Measurements from ENCODE around the gene PCDHB5.
"Not testable (repeated sequence)": the region's sequence is repeated elsewhere in the genome, so short reads cannot be mapped to it uniquely, and the experiment has no call there.

The PCDHB5 gene

DNA sequence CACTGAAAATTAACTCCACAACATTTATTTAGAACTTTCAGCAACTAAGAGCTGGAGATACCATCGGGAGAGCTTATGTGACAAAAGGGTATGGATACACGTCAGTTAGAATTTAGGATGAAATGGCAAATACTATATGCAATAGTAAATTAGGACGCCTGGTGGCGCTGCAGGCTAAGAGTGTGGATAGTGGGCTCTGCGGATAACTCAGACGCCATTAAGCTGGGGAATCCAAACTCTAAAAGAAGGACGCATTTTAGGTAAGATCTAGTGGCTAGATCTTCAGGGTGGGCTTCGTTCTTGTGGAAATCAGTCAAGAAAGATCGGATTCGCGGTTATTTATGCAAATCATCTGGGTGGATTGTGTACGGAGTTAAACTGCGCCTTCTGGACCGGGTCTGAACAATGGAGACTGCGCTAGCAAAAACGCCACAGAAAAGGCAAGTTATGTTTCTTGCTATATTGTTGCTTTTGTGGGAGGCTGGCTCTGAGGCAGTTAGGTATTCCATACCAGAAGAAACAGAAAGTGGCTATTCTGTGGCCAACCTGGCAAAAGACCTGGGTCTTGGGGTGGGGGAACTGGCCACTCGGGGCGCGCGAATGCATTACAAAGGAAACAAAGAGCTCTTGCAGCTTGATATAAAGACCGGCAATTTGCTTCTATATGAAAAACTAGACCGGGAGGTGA lies at the start of gene PCDHB5:
PCDHB5 (plus strand) TSS at position 177 of the 688 bp plus-strand sequence; CDS start at position 406, 229 bp downstream.
- peak; percentile 36 for DNase-seq (ENCODE audit: low spot score)

DNA sequence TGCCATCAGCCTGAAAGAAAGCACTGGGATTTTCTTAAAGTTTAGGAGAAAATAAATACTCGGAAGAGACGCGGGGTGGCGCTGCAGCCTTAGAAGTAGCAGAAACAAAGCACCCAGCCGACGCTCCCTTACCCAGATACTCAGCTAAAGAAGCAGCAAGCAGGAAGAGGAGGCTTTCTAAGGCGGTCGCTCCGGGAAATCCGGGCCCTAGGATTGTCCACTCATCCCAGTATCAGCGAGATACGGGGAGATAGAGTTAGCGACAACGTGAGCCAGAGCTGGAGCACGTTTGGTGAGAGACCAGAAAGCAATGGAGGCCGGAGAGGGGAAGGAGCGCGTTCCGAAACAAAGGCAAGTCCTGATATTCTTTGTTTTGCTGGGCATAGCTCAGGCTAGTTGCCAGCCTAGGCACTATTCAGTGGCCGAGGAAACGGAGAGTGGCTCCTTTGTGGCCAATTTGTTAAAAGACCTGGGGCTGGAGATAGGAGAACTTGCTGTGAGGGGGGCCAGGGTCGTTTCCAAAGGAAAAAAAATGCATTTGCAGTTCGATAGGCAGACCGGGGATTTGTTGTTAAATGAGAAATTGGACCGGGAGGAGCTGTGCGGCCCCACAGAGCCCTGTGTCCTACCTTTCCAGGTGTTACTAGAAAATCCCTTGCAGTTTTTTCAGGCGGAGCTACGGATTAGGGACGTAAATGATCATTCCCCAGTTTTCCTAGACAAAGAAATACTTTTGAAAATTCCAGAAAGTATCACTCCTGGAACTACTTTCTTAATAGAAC lies 40.3 kb upstream of the PCDHB5 start, which contains the start of gene PCDHB2:
PCDHB2 (plus strand) TSS at position 135 of the 782 bp plus-strand sequence; CDS start at position 311, 176 bp downstream.
- DNase-seq (ENCODE audit: low spot score) = peak; percentile 83

DNA sequence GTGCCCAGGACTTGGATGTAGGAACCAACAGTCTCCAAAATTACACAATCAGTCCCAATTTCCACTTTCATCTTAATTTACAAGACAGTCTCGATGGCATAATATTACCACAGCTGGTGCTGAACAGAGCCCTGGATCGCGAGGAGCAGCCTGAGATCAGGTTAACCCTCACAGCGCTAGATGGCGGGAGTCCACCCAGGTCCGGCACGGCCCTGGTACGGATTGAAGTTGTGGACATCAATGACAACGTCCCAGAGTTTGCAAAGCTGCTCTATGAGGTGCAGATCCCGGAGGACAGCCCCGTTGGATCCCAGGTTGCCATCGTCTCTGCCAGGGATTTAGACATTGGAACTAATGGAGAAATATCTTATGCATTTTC lies 39.8 kb upstream of the PCDHB5 start:
- DNase-seq (ENCODE audit: low spot score) = no peak

DNA sequence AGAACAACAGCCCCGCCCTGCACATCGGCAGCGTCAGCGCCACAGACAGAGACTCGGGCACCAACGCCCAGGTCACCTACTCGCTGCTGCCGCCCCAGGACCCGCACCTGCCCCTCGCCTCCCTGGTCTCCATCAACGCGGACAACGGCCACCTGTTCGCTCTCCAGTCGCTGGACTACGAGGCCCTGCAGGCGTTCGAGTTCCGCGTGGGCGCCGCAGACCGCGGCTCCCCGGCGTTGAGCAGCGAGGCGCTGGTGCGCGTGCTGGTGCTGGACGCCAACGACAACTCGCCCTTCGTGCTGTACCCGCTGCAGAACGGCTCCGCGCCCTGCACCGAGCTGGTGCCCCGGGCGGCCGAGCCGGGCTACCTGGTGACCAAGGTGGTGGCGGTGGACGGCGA lies 38.8 kb upstream of the PCDHB5 start:
- DNase-seq (ENCODE audit: low spot score) = not testable (repeated sequence)

- DNase-seq (ENCODE audit: low spot score) = not testable (repeated sequence)
Observed at GRCh38 chr5:141096586-141096985, 38.4 kb upstream of the PCDHB5 start.

GRCh38 chr5:141100243-141100805 lies 34.7 kb upstream of the PCDHB5 start, which contains the start of gene PCDHB3:
Gene PCDHB3, plus strand, starts transcription at chr5:141100473. Its CDS starts 177 bp downstream, at chr5:141100650.
- DNase-seq (ENCODE audit: low spot score) = peak; percentile 34

- no peak for DNase-seq (ENCODE audit: low spot score)
Observed at GRCh38 chr5:141101059-141101458, 33.9 kb upstream of the PCDHB5 start.

DNA sequence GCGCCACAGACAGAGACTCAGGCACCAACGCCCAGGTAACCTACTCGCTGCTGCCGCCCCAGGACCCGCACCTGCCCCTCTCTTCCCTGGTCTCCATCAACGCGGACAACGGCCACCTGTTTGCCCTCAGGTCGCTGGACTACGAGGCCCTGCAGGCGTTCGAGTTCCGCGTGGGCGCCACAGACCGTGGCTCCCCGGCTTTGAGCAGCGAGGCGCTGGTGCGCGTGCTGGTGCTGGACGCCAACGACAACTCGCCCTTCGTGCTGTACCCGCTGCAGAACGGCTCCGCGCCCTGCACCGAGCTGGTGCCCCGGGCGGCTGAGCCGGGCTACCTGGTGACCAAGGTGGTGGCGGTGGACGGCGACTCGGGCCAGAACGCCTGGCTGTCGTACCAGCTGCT lies 32.9 kb upstream of the PCDHB5 start:
- not testable (repeated sequence) for DNase-seq (ENCODE audit: low spot score)

DNA sequence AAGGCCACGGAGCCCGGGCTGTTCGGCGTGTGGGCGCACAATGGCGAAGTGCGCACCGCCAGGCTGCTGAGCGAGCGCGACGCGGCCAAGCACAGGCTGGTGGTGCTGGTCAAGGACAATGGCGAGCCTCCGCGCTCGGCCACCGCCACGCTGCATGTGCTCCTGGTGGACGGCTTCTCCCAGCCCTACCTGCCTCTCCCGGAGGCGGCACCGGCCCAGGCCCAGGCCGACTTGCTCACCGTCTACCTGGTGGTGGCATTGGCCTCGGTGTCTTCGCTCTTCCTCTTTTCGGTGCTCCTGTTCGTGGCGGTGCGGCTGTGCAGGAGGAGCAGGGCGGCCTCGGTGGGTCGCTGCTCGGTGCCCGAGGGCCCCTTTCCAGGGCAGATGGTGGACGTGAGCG lies 32.5 kb upstream of the PCDHB5 start:
- DNase-seq (ENCODE audit: low spot score) = not testable (repeated sequence)

DNA sequence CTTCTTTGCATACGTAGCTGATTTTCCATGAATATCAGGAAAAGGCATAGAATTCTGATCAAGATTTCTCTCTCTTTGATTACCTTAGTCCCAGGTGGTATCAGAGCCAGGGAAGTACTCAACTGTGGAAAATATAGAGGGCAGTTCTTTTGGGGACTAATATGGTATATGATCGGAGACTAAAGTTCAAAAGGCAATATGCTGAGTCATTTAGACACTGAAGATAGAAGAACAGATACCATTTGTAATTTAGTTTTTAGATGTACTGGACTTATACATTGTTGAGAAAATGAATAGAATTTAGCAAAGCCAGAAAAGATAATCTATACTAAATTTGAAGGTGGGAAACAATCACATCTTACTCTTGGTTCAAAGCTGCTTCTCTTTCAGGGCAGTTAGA lies 29.7 kb upstream of the PCDHB5 start:
- no peak for DNase-seq (ENCODE audit: low spot score)

DNA sequence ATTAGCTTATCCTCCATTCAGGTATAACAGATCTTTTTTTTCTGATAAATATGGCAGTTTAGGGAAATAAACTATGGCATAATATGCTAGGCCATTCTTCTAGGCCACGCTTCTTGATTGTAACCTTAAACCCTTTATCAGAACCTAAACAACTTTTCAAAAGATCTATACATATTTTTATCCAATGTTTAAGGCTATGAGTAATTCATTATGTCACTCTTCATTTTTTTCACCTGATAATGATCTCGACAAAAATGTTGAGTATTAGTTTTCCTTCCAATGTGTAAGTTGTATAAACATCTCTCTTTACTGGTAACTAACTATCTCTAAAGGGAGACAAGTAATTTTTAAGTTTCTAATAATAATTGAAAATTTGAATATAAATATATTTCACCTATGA lies 15.8 kb upstream of the PCDHB5 start:
- DNase-seq (ENCODE audit: low spot score) = no peak

- DNase-seq (ENCODE audit: low spot score) = peak; percentile 46
Observed at GRCh38 chr5:141121563-141121962, 13.4 kb upstream of the PCDHB5 start, which contains the start of gene PCDHB4. Gene PCDHB4, plus strand, starts transcription at chr5:141121818. Its CDS starts 181 bp downstream, at chr5:141121999.

- DNase-seq (ENCODE audit: low spot score) = no peak
Observed at GRCh38 chr5:141121985-141122384, 13.0 kb upstream of the PCDHB5 start.

DNA sequence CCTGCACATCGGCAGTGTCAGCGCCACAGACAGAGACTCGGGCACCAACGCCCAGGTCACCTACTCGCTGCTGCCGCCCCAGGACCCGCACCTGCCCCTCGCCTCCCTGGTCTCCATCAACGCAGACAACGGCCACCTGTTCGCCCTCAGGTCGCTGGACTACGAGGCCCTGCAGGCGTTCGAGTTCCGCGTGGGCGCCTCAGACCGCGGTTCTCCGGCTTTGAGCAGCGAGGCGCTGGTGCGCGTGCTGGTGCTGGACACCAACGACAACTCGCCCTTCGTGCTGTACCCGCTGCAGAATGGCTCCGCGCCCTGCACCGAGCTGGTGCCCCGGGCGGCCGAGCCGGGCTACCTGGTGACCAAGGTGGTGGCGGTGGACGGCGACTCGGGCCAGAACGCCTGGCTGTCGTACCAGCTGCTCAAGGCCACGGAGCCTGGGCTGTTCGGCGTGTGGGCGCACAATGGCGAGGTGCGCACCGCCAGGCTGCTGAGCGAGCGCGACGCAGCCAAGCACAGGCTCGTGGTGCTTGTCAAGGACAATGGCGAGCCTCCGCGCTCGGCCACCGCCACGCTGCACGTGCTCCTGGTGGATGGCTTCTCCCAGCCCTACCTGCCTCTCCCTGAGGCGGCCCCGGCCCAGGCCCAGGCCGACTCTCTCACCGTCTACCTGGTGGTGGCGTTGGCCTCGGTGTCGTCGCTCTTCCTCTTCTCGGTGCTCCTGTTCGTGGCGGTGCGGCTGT lies 11.4 kb upstream of the PCDHB5 start:
- DNase-seq (ENCODE audit: low spot score) = not testable (repeated sequence)

- no peak for DNase-seq (ENCODE audit: low spot score)
Observed at GRCh38 chr5:141127305-141127704, 7.7 kb upstream of the PCDHB5 start.

DNA sequence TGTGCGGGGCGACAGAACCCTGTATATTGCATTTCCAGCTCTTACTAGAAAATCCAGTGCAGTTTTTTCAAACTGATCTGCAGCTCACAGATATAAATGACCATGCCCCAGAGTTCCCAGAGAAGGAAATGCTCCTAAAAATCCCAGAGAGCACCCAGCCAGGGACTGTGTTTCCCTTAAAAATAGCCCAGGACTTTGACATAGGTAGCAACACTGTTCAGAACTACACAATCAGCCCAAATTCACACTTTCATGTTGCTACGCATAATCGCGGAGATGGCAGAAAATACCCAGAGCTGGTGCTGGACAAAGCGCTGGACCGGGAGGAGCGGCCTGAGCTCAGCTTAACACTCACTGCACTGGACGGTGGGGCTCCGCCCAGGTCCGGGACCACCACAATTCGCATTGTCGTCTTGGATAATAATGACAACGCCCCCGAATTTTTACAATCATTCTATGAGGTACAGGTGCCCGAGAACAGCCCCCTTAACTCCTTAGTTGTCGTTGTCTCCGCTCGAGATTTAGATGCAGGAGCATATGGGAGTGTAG lies 786 bp downstream of the PCDHB5 start:
- no peak for DNase-seq (ENCODE audit: low spot score)

- DNase-seq (ENCODE audit: low spot score) = not testable (repeated sequence)
Observed at GRCh38 chr5:141137346-141137745, 2.3 kb downstream of the PCDHB5 start.

DNA sequence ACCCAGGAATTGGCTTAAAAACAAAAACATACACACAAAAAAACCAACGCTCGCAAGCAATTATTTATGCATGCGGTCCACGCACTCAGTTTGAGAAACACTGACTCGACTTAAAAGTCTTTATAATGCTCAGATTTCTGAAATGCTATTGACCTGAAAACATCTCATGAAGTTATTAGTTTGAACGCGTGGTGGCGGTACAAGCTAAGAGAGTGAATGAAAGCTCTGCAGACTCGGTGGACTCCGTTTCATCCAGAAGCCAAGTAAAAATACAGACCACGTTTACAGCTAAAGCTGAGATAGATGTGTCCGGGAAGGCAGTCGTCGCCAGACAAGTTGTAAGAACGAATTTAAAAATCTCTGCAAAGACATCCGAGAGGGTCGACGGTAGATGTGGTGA lies 14.8 kb downstream of the PCDHB5 start, which contains the start of gene PCDHB6:
PCDHB6 (plus strand) TSS at position 246 of the 400 bp plus-strand sequence. CDS start 201 bp downstream, outside the sequence.
- DNase-seq (ENCODE audit: low spot score) = peak; percentile 26

GRCh38 chr5:141150224-141150992 lies 15.4 kb downstream of the PCDHB5 start:
- no peak for DNase-seq (ENCODE audit: low spot score)

DNA sequence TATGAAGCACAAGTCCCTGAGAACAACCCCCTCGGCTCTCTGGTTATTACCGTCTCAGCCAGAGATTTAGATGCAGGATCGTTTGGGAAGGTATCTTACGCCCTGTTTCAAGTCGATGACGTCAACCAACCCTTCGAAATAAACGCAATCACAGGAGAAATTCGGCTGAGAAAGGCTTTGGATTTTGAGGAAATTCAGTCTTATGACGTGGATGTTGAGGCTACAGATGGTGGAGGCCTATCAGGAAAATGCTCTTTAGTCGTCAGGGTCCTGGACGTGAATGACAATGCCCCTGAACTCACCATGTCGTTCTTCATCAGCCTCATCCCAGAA lies 16.0 kb downstream of the PCDHB5 start:
- DNase-seq (ENCODE audit: low spot score) = no peak

GRCh38 chr5:141151632-141152031 lies 16.6 kb downstream of the PCDHB5 start:
- DNase-seq (ENCODE audit: low spot score) = not testable (repeated sequence)

Data from cerebellar cortex (tissue), 1 donor.